Measurements from ENCODE around the gene CRB2.

The CRB2 gene

DNA sequence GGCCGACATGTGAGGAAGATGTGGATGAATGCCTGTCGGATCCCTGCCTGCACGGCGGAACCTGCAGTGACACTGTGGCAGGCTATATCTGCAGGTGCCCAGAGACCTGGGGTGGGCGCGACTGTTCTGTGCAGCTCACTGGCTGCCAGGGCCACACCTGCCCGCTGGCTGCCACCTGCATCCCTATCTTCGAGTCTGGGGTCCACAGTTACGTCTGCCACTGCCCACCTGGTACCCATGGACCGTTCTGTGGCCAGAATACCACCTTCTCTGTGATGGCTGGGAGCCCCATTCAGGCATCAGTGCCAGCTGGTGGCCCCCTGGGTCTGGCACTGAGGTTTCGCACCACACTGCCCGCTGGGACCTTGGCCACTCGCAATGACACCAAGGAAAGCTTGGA is 14.1 kb downstream of the CRB2 start:
- TF ChIP-seq EZH2 (IDR thresholded peaks at IDR 0.05) (no peak), FOXP2 (optimal IDR thresholded peaks at IDR 0.05; ENCODE audit: control extremely low read depth, extremely low read length, insufficient read depth) (no peak), POLR2AphosphoS5 (IDR thresholded peaks at IDR 0.05; ENCODE audit: borderline replicate concordance, low read depth, low read length) (no peak)
- DNase-seq (ENCODE audit: low read depth, low spot score): no peak
- no peaks in the 10 kb centered on the region for H3K9me3 ChIP-seq (ENCODE audit: low read depth, low read length)
- H3K4me3 ChIP-seq: no peak overlapping the region
- no peak overlapping the region for H3K9ac ChIP-seq (ENCODE audit: insufficient read length)
- no peak overlapping the region for H3K27ac ChIP-seq
- H3K36me3 ChIP-seq (ENCODE audit: insufficient read depth, low read length): no peaks in the 10 kb centered on the region

- no peak for DNase-seq (ENCODE audit: low read depth, low spot score)
- H3K36me3 ChIP-seq (ENCODE audit: insufficient read depth, low read length): no peaks in the 10 kb centered on the region
- TF ChIP-seq FOXP2 (optimal IDR thresholded peaks at IDR 0.05; ENCODE audit: control extremely low read depth, extremely low read length, insufficient read depth) (no peak), EZH2 (IDR thresholded peaks at IDR 0.05) (no peak), POLR2AphosphoS5 (IDR thresholded peaks at IDR 0.05; ENCODE audit: borderline replicate concordance, low read depth, low read length) (no peak)
- no peak overlapping the region for H3K9ac ChIP-seq (ENCODE audit: insufficient read length)
- no peak overlapping the region for H3K27ac ChIP-seq
- no peak overlapping the region for H3K4me3 ChIP-seq
- no peaks in the 10 kb centered on the region for H3K9me3 ChIP-seq (ENCODE audit: low read depth, low read length)
These were observed 14.7 kb downstream of the CRB2 start for GRCh38 chr9:123370526-123371227.

GRCh38 chr9:123371228-123371584 is 15.2 kb downstream of the CRB2 start:
- no peak overlapping the region for H3K27ac ChIP-seq
- no peaks in the 10 kb centered on the region for H3K36me3 ChIP-seq (ENCODE audit: insufficient read depth, low read length)
- TF ChIP-seq POLR2AphosphoS5 (IDR thresholded peaks at IDR 0.05; ENCODE audit: borderline replicate concordance, low read depth, low read length): no peak
- no peak for TF ChIP-seq EZH2 (IDR thresholded peaks at IDR 0.05)
- TF ChIP-seq FOXP2 (optimal IDR thresholded peaks at IDR 0.05; ENCODE audit: control extremely low read depth, extremely low read length, insufficient read depth): no peak
- no peak overlapping the region for H3K9ac ChIP-seq (ENCODE audit: insufficient read length)
- no peak overlapping the region for H3K4me3 ChIP-seq
- H3K9me3 ChIP-seq (ENCODE audit: low read depth, low read length): no peaks in the 10 kb centered on the region
- no peak for DNase-seq (ENCODE audit: low read depth, low spot score)

GRCh38 chr9:123371805-123372590 is 16.0 kb downstream of the CRB2 start:
- Histone ChIP-seq H3K9me3 (ENCODE audit: low read depth, low read length) (no peaks in the 10 kb centered on the region), H3K4me3 (no peak overlapping the region), H3K27ac (no peak overlapping the region), H3K36me3 (ENCODE audit: insufficient read depth, low read length) (no peaks in the 10 kb centered on the region), H3K9ac (ENCODE audit: insufficient read length) (no peak overlapping the region)
- TF ChIP-seq FOXP2 (optimal IDR thresholded peaks at IDR 0.05; ENCODE audit: control extremely low read depth, extremely low read length, insufficient read depth): no peak
- no peak for TF ChIP-seq POLR2AphosphoS5 (IDR thresholded peaks at IDR 0.05; ENCODE audit: borderline replicate concordance, low read depth, low read length)
- TF ChIP-seq EZH2 (IDR thresholded peaks at IDR 0.05): no peak
- DNase-seq (ENCODE audit: low read depth, low spot score): no peak

- no peak overlapping the region for H3K9ac ChIP-seq (ENCODE audit: insufficient read length)
- TF ChIP-seq POLR2AphosphoS5 (IDR thresholded peaks at IDR 0.05; ENCODE audit: borderline replicate concordance, low read depth, low read length) (no peak), FOXP2 (optimal IDR thresholded peaks at IDR 0.05; ENCODE audit: control extremely low read depth, extremely low read length, insufficient read depth) (no peak), EZH2 (IDR thresholded peaks at IDR 0.05) (no peak)
- no peaks in the 10 kb centered on the region for H3K9me3 ChIP-seq (ENCODE audit: low read depth, low read length)
These were observed 16.9 kb downstream of the CRB2 start for GRCh38 chr9:123372766-123373446.

GRCh38 chr9:123373447-123373923 is 17.5 kb downstream of the CRB2 start:
- TF ChIP-seq POLR2AphosphoS5 (IDR thresholded peaks at IDR 0.05; ENCODE audit: borderline replicate concordance, low read depth, low read length) (no peak), FOXP2 (optimal IDR thresholded peaks at IDR 0.05; ENCODE audit: control extremely low read depth, extremely low read length, insufficient read depth) (no peak), EZH2 (IDR thresholded peaks at IDR 0.05) (no peak)
- H3K9me3 ChIP-seq (ENCODE audit: low read depth, low read length): no peaks in the 10 kb centered on the region
- no peak overlapping the region for H3K4me3 ChIP-seq
- no peaks in the 10 kb centered on the region for H3K36me3 ChIP-seq (ENCODE audit: insufficient read depth, low read length)
- DNase-seq (ENCODE audit: low read depth, low spot score): no peak
- H3K27ac ChIP-seq: no peak overlapping the region
- no peak overlapping the region for H3K9ac ChIP-seq (ENCODE audit: insufficient read length)

More at GRCh38 chr9:123372766-123373446, 16.9 kb downstream of the CRB2 start:
- DNase-seq (ENCODE audit: low read depth, low spot score): no peak
- no peaks in the 10 kb centered on the region for H3K36me3 ChIP-seq (ENCODE audit: insufficient read depth, low read length)
- no peak overlapping the region for H3K4me3 ChIP-seq
- H3K27ac ChIP-seq: no peak overlapping the region

DNA sequence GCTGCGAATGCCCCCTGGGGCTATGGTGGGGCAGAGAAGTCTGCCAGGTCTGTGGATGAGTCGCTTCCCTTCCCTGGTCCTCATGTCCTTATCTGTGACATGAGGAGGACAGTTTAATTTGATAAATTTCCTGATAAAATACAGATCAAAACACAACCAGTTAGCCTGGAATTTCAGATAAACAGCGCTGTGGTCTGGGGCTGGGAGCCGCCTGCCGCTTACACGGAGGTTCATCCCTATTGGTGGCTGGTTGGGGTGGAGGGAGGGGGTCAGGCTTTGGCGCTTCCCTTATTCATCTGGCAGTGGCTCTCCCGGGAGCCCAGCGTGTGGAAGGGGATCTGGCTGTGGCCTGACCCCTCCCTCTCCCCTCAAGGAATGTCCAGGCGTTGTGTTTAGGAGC is 17.9 kb downstream of the CRB2 start:
- Histone ChIP-seq H3K9ac (ENCODE audit: insufficient read length) (no peak overlapping the region), H3K27ac (no peak overlapping the region), H3K36me3 (ENCODE audit: insufficient read depth, low read length) (no peaks in the 10 kb centered on the region), H3K4me3 (no peak overlapping the region), H3K9me3 (ENCODE audit: low read depth, low read length) (no peaks in the 10 kb centered on the region)
- TF ChIP-seq POLR2AphosphoS5 (IDR thresholded peaks at IDR 0.05; ENCODE audit: borderline replicate concordance, low read depth, low read length) (no peak), EZH2 (IDR thresholded peaks at IDR 0.05) (no peak), FOXP2 (optimal IDR thresholded peaks at IDR 0.05; ENCODE audit: control extremely low read depth, extremely low read length, insufficient read depth) (no peak)
- DNase-seq (ENCODE audit: low read depth, low spot score): no peak
